ENCODE data around the gene CHRNA3. TPM values are rescaled to one million over a fixed set of nuclear protein-coding genes. Genes with fewer than 3 reads are reported as not detected.

Gene CHRNA3
- polyA plus RNA-seq, 1 experiment = not detected

- CTCF ChIA-PET = interaction anchor here (0.6 kb wide), 1 partner anchor 101 kb away, joined by 3 read pairs; no protein-coding TSS in a partner anchor
- DNase-seq (ENCODE audit: low read depth, low spot score) = no peak
- H3K4me3 ChIP-seq (ENCODE audit: low read depth, low read length) = no peak overlapping the region
- TF ChIP-seq, protein P1, sequence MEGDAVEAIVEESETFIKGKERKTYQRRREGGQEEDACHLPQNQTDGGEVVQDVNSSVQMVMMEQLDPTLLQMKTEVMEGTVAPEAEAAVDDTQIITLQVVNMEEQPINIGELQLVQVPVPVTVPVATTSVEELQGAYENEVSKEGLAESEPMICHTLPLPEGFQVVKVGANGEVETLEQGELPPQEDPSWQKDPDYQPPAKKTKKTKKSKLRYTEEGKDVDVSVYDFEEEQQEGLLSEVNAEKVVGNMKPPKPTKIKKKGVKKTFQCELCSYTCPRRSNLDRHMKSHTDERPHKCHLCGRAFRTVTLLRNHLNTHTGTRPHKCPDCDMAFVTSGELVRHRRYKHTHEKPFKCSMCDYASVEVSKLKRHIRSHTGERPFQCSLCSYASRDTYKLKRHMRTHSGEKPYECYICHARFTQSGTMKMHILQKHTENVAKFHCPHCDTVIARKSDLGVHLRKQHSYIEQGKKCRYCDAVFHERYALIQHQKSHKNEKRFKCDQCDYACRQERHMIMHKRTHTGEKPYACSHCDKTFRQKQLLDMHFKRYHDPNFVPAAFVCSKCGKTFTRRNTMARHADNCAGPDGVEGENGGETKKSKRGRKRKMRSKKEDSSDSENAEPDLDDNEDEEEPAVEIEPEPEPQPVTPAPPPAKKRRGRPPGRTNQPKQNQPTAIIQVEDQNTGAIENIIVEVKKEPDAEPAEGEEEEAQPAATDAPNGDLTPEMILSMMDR (IDR thresholded peaks at IDR 0.05; ENCODE audit: low read depth, low read length) = no peak
- no peak overlapping the region for H3K27ac ChIP-seq (ENCODE audit: low read depth, low read length)
- POLR2A ChIA-PET = no interaction called here
- no peaks in the 10 kb centered on the region for H3K9me3 ChIP-seq (ENCODE audit: control insufficient read depth, insufficient read depth, low read length)
- peaks cover 43% of the 10 kb centered on the region for H3K27me3 ChIP-seq (ENCODE audit: control insufficient read depth, insufficient read depth, low read length)
Observed at GRCh38 chr15:78624651-78625590, 4.1 kb upstream of the CHRNA3 start.

DNA sequence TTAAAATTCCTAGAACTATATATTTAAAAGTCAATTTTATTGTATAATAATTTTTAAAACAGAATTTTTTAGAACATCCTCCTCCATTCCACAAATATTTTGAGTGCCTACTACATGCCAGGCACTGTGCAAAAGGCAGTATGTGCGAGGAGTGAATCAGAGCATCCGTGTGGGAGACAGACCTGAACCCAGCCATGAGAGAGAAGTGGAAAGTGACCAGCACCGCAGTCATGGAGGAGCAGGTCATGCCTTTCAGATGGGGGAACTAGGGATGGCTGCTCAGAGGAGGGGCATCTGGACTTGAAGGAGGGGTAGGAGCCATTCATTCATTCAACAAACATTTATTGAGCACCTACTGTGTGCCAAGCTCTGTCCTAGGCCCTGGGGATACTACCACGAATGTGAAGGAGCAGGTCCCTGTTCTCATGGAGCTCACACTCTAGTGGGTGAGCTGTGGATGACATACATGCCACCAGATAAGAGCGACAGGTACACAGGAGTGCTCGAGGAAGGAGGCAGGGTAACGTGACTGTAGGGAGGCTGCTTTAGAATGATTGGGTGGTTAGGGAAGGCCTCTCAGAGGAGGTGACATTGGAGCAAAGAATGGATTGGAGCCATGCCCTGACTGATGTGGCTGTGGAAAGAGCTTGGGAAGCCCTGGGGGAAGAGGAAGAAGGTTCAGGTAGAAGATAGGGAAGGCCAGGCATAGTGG is 3.1 kb upstream of the CHRNA3 start:
- Histone ChIP-seq H3K4me3 (ENCODE audit: low read depth, low read length) (no peak overlapping the region), H3K27me3 (ENCODE audit: control insufficient read depth, insufficient read depth, low read length) (peaks cover 53% of the 10 kb centered on the region), H3K27ac (ENCODE audit: low read depth, low read length) (no peak overlapping the region), H3K9me3 (ENCODE audit: control insufficient read depth, insufficient read depth, low read length) (no peaks in the 10 kb centered on the region)
- ChIA-PET POLR2A (no interaction called here), CTCF (no interaction called here)
- TF ChIP-seq, protein P1 (IDR thresholded peaks at IDR 0.05; ENCODE audit: low read depth, low read length) = no peak
- no peak for DNase-seq (ENCODE audit: low read depth, low spot score)

- TF ChIP-seq, protein P1 (IDR thresholded peaks at IDR 0.05; ENCODE audit: low read depth, low read length) = no peak
- CTCF ChIA-PET = interaction anchor here (1.6 kb wide), 1 partner anchor 87 kb away, joined by 4 read pairs; no protein-coding TSS in a partner anchor
- H3K9me3 ChIP-seq (ENCODE audit: control insufficient read depth, insufficient read depth, low read length) = no peaks in the 10 kb centered on the region
- DNase-seq (ENCODE audit: low read depth, low spot score) = no peak
- H3K4me3 ChIP-seq (ENCODE audit: low read depth, low read length) = no peak overlapping the region
- POLR2A ChIA-PET = no interaction called here
- H3K27me3 ChIP-seq (ENCODE audit: control insufficient read depth, insufficient read depth, low read length) = peaks cover 51% of the 10 kb centered on the region
- no peak overlapping the region for H3K27ac ChIP-seq (ENCODE audit: low read depth, low read length)
Observed at GRCh38 chr15:78621810-78622402, 1.1 kb upstream of the CHRNA3 start.

DNA sequence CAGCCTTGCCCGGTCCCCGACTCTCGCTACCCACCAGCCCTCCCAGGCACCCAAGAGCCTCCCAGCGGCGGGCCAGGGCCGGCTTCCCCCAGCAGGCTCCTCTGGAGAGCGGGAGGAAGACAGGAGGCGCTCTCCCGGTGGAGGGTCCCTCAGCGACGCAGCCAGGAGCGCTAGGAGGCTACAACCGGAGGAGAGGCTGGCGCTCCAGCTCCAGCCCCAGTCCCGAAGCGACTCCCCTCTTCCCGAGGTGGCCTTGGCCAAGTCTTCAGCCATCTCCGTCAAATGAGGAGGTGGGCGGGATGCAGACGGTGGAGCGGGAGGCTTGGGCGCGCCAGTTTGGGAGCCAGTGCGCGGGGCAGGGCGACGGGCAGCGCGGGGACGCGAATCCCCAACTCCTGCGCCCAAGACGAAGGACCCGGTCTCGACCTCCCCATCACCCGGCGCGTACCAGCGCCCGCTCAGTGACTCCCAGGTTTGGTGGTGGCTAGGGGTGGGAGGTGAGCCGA is 722 bp downstream of the CHRNA3 start:
- H3K27ac ChIP-seq (ENCODE audit: low read depth, low read length) = no peak overlapping the region
- TF ChIP-seq, protein P1 (IDR thresholded peaks at IDR 0.05; ENCODE audit: low read depth, low read length) = peak; percentile 22
- peaks cover 41% of the 10 kb centered on the region for H3K27me3 ChIP-seq (ENCODE audit: control insufficient read depth, insufficient read depth, low read length)
- no peak overlapping the region for H3K4me3 ChIP-seq (ENCODE audit: low read depth, low read length)
- DNase-seq (ENCODE audit: low read depth, low spot score) = no peak
- no peaks in the 10 kb centered on the region for H3K9me3 ChIP-seq (ENCODE audit: control insufficient read depth, insufficient read depth, low read length)
- ChIA-PET POLR2A (no interaction called here), CTCF (interaction anchor here (1.3 to 2.8 kb wide), 5 partner anchors 40 to 565 kb away, joined by 3 to 19 read pairs (median 5); no protein-coding TSS in a partner anchor)

Measured in AG04450 (cell line).